D341Med (cell line): ENCODE measurements around the gene CAMK2B.
A peak's percentile ranks its signal among the peaks of the same experiment; 100 is the strongest.

Experiments
- DNase-seq: peaks from one replicate; pipeline ENCODE4 v3.0.0; 2012; ENCODE audit warnings: low spot score

The CAMK2B gene

DNA sequence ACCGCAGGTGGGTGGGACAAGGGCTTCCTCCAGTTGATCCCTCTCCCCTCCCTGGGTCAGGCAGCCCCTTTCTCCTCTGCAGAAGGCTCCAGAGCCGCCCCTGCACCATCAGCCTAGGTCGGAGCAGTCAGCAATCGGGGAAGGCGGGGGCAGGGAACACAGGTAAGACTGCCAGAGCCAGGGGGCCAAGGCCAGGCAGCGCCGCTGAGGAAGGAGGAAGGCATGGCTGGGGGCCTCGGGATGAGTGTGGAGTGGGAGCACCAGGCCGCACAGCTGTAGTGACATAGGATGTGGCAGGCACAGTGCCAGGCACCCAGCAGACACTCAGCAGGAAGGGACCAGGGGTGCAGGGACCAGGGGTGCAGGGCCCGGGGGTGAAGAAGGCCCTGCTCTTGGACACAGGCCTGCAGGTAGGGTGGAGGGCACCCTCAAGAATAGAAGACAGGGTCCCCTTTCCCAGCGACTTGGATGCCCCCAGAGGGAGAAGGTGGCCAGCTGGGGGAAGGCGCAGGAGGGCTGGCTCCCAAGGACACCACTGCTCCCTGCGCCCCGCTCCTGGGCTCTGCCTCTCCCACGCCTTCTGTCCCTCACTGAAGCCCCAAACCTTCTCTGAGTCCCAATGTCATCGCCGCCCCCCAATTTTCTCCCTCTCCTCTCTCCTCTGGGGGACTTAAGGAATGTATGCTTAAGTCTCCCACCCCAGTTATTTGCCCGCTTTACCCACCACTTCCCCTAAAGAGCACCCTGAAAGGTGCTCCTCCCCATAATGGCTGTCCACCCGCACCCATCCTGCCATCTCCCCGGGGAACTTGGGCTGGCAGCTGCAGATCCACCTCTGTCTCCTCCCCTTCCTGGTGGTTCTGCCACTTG, 38.5 kb downstream of the CAMK2B start:
- DNase-seq, result peak; percentile 18

DNA sequence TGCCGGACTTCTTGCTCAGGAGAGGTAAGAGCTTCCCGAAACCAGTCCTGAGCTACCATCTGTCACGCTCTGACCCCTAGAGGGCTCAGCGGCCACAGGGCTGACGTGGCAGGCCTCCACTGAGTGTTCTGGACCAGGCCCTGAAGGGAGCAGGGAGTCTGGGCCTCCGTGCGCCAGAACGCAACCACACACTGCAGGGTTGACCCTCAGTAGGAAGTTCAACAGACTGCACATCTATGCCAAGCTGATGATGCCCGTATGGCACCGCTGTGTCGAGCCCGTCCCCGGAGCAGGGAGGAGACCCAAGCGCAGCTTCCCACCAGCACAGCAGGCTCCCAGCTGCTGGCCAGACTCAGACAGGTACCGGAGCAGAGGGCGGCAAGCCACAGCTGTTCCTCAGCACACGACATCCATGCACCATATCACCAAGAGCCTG, 39.2 kb downstream of the CAMK2B start:
- DNase-seq, result no peak

DNA sequence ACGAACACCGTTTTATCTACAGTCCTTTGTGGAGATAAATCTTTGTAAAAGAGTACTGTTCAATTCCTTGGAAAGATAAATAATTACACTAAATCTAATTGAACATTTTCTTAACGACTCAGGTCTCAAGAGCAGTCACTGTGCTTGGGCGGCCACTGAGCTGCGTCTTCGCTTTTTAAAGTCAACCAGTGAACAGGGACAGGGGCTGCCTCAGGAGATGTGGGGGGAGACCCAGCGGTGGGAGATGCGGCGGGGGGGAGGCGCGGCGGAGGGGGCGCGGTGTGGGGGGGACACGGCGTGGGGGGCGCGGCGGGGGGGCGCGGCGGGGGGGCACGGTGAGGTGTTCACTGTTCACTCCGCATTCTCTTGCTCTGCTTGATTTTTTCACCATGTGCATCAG, 39.8 kb downstream of the CAMK2B start:
- peak; percentile 25 for DNase-seq

DNA sequence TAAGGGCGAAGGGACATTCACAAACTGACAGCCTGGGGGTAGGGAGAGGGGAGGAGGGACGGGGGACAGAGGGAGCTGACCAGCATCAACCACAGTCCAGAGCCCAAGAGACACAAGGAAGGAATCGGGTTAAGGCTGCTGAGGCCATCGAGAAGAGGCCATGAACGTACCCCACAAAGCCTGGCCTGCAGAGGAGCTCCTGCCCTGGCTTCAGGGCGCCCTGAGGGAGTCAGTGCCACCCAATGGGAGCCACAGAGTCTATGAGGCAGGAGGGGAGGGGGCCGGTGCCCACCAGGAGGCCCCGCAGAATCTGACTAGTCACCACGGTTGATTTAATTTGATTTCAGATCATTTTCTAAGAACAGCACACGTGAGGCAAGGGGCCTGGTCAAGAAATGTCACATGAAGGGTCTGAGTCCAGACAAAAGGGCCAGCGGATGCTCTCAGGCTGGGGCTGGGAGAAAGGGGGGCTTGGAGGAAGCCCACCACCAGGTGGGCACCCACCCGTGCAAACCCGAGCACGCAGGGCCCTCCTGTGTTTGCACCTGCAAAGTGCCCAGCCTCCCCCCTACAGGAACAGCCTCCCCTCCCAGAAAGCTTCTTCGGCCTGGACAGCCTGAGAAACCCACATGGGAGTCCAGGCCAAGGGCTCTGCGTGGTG, 40.4 kb downstream of the CAMK2B start:
- peak; percentile 32 for DNase-seq

DNA sequence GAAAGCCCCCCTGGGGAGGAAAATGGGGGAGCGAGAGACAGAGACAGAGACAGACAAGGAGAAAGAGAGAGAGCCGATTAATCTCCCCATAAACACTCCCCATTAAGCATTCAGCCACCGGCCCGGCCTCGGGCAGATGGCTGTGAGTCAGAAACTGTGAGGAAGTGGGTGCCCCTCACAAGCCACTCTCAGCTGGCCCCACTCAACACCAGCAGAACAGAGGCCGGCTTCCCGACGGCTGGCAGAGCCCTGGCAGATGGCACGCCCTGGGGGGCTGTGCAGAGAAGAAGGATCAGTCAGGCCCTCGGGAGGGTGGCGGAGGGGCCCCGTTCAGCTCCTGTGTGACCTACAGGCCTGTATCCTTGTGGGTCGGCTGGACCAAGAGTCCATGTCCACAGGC, 41.2 kb downstream of the CAMK2B start:
- DNase-seq, result peak; percentile 59

DNA sequence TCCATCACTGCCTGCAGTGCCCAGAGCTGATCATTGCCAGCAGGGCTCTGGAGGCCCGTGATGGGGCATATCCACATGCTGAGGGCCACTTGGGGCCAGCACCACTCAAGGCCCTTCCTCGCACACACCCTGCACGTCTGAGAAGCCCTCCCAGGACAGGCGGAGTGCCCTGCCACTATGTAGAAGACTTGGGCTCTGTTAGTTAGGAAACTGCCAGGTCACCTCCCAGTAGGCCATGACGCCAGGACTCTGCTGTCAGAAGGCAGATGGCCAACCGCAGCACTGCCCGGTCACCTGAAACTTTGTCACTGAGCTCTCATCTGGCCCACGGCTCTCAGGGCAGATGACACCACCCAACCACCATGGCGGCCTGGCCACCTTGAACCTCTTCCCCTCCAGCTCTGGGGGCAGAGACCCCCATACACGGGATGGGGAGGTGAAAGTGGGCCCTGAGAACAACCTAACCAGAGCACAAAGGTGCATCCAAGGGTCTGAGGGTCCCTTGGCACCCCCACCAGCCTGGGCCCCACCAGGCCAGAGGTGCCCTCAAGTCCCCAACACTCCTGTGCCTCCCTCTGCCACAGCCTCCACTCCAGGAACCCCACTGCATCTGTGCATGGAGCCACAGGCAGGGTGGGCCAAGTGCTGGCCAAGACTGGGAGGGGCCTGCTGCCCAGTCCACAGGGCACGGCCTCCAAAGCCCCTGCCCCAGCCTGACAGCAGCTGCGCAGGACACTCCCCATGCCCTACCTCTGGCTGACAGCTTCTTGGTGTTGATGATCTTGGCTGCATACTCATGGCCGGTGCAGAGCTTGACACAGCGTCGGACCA, 41.8 kb downstream of the CAMK2B start:
- peak; percentile 33 for DNase-seq

DNA sequence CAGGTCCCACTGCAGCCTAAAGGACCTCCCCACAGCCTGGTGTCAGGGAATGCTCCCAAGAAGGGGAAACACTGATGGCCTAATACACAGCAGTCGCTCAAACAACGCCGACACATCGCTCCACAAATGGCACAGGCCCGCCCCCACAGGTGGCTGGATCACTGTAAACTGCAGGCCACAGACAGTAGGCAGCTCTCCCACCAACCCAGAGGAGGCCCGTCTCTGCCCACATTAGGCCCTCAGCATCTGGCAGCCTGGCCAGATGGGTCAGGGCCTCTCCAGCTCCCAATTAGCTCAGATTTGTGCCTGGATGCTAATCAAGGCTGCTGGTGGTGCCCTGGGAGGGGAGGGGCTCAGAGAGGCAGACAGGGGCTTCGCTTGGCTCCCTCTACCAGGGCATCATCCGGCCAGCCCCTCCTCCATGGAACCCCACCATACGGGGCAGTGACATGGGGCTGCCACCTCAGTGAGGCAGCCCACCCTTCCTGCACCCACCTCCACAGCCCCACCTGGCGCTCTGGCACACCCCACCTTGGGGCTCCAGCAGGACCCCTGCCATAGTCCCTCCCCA, 42.7 kb downstream of the CAMK2B start:
- DNase-seq, result peak; percentile 28

DNA sequence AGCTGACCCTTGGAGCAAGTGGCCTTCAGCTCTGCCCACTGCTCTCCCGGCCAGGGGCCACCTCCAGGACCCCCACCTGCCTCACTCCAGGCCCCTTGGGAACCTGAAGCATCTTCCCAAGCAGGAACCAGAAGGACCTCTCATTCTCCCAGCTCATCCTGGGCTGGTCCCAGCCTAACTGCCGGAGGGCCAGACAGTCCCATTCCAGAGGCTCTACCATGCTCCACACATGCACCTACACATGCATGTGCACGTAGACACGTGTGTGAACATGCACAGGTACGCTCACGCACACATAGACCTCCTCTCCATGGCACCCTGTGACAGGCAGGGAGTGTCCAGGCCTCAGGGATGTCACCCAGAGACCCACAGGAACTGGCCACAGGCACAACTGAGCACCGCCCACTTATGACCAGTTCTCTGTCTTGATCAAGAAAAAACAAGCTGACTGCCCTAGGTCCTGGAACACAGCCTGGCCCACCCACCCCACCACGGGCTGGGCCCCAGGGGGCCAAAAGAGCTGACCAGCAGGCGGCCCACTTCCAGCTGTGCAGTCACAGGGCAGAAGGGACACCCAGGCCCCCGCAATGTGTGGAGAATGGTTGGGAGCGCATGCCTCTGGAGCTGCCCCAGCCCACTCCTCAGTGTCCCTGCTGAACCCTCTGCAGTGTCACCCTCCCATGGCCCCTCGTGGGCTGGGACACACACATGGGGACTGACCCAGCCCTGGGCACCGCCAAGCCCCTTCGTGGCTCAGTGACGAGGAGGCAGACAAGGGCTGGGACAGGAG, 43.4 kb downstream of the CAMK2B start:
- peak; percentile 20 for DNase-seq

DNA sequence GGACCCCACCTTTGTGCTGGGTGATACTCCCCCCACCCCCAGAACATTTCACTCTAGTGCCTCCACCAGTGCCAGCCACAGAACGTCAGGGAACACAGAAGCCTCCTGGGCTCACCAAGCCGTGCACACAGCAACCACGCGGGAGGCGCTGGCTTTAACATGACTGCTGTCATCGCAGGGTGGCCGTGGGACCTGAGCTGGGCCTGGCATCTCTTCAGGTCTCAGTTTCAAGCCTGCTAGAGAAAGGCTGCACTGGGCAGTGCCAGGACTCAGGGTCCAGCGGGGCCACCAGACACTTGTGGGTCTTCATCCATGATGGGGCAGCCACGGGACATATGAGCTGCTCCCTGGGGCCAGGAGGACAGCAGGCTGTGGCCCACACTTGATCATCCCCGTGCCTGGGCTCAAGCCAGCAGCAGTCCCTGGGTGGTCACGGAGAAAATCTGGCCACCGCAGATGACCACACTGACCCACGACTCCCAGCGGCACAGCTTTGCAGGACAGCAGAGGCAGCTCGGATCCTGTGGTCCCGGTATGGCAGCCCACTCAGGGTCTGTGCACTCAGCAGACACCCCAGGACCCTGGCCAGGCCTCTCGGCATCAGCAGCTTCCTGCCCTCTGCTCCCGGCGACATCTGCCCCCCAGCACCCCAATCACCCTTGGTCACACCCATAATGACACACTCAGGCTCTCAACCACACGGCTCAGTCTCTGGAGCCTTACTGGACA, 44.2 kb downstream of the CAMK2B start:
- peak; percentile 26 for DNase-seq

DNA sequence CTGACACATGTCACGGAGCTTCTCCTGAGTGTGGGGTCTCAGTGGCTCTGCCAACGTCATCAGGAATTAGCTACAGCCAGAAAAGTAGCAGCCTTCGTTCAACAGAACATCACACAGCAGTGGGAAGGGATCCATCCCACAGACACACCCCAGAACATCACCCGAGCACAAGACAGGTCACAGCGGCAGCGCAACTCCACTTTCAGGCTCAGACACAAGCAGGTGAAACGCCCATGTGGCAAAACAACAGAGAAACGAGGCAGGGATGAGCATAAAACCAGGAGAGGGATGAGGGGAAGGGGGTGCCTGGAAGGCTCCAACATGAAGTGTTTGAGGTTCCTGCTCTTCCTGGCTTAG, 44.8 kb downstream of the CAMK2B start:
- DNase-seq, result peak; percentile 10

DNA sequence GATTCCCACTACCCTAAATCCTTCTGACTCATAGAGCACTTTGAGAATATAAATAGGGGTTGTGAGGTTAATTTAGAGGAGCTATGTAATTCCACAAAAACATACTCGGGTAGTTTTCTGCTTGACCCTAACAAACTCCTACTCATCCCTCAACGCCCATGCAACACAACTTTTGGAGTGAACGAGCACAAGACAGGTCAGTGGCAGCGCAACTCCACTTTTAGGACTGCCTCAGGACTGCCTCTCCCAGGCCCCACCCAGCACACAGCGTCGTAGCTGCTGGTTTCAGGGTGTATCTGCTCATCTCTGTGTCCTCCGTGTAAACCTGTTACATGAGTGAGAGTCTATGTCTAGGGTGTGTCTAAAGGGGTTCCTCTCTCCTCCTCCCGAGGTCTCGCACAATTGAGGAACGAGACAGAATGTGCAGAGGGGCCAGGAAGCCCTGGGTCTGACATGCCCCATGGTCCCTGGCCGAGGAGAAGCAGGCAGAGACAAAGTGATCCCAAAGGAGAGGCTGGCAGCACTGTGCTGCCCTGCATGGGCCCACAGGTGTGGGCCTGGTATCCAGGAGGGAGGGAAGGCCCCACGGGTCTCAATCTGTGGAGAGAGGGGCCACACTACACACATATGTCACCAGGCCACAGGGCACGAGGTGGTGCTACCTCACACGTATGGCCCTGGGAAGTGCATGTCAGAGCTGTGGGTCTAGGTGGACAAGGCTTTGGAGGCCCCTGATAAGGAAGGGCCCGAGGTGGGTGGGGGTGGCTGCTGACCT, 45.5 kb downstream of the CAMK2B start:
- DNase-seq, result peak; percentile 10

DNA sequence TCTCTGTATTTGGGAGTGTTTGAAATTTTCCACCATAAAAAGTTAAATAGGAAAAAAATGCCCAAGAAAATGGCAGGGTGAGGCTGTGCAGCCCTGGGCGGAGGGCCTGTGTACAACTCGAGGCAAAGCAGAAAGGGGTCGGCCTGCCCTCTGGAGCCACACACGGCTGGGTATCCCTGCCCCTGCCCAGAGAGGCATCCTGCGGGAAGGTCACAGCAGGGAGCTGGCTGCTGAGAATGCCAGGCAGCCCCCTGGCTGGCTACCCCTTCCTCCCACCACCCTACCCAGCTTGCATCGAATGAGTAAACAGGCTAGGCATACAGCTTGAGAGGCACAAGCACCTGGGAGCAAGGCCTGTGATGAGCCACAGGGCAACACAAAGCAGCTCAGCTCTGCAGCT, 46.1 kb downstream of the CAMK2B start:
- DNase-seq, result peak; percentile 17

DNA sequence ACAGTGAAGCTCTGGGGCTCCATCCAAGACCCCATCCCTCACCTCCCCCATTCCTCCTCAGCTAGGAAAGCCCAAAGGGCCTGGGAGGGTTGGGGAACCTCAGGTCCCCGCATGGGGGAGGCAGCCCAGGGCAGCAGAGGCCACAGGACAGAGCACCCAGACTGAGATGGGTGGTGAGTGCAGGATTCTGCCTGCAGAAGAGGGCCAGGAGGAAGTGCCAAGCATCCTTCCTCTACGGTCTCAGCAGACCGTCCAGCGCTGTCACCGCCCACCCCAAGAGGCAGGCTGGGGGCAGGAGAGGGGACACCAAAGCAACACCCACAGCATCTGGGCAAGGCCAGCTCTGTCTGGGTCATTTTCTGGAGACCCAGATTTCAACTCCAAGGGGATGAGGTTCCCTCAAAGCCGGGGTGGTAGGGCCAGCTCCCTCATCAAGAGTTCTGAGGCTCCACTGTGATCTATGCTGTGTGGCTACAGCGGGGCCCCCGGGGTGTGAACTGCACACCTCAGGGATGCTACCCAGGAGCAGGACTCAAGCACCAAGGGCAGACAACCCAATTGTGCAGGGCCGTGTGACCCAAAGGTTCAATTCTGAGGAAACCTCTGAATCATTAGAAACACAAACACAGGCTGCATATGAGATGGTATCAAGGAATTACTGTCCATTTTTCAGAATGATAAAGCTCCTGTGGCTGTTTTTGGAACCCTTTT, 46.8 kb downstream of the CAMK2B start:
- DNase-seq, result no peak

DNA sequence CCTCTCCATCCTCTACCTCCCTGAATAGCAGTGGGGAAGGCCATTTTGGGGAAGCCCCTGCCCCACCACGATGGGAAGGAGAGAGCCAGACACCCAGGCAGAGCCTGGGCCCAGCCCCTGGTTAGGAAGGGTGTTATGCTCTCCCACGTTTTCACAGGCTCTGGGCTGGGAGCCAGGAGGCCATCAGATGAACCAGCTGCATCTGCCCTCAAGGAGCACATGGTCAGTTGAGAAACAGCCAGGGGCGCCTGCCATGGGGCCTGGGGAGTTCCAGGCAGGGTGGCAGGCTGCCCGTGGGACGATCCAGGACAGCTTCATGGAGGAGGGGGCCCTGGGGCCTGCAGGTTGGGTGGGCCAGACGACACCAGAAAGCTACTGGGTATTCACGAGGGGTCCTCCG, 47.5 kb downstream of the CAMK2B start:
- DNase-seq, result no peak

DNA sequence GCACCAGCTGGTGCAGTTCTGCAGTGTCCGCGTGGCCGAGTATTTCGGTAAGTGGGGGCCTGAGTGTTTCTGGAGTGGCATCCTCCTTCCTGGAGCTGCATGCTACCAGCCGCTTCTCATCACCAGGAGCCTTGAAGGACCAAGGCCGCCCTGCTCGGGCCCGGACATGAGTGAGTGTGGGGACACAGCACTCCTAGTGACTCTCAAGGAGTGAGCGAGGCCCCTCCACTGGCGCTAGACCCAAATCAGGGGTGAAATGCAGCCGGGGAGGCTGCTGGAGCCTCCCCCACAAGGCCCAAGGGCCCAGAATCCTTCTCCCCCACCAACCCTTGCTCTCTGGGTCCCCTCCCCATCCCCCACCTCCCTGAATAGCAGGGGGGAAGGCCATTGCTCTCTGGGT, 48.0 kb downstream of the CAMK2B start:
- DNase-seq, result no peak

DNA sequence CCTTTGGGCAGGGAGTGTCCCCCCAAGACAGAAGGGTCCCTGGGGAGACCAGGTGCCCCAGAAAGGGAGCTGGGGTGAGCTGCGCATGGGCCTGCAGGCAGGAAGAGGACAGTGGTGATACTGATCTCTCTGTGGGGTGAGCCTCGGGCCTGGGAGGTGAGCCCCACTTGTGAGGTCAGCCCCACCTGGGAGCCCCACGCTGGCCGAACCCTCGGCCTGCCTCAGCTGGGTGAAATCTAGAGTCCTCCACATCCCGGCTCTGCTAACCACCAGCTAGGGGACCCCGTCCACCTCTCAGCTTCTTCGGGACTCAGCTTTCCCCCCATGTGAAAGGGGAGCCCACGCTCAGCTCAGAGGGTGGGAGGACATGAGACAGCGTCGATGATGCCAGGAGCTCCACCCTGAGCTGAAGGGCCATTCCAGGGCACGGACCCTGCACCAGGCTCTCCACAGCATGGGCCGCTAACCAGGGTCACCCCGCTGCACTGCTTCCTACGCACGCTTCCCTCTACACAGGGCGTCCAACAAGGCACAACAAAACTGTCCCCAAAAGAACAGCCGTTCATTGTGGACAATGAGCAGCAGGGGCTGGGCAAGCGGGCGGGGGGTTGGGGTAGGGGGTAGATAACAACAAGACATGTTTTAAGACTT, 48.7 kb downstream of the CAMK2B start:
- DNase-seq, result no peak

DNA sequence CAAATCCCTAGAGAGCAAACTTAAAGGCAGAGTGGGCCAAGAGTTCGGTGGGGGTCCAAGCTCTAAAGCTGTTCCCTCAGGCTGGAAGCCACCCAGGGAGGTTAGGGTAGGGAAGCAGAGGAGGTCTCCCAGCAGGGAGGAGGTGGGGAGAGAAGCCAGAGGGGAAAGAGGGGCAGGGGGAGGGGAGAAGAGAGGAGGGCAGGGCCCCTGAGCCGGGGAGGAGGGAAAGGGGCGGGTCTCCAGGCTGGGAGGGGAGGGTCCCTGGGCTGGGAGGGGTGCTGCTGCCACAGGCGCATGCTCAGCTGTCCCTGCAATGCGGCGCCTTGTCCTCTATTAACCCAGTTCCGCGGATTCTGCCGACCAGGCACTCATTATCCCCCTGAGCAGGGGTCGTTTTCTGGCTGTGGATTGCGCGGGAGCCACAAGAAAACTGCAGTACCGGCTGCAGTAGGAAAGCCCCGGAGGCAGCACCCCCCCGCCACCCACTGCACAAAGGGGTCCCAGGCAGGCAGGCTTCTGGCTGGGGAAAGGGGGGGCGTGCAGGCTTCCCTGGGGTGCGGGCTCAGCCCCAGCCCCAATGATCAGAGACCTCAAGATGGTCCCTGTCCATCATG, 49.3 kb downstream of the CAMK2B start:
- DNase-seq, result no peak

DNA sequence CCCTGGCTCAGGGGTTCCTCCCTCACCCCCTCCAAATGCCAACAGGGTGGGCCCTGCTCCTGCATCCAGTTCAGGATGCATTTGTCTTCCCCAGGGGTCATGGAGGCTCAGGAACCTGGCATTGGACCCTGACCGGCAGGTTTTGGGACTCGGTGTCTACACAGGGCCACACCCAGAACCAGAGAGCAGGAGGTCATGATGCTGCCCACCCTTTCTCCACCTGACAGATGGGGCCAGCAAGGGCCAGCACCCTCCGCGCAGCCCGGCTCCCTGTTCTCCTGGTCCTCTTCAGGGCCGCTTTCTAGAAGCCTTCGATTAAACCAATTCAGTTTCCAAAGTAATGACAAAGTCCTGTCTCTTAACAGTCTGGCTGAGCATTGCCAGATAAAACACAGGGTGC, 50.2 kb downstream of the CAMK2B start:
- DNase-seq, result no peak

DNA sequence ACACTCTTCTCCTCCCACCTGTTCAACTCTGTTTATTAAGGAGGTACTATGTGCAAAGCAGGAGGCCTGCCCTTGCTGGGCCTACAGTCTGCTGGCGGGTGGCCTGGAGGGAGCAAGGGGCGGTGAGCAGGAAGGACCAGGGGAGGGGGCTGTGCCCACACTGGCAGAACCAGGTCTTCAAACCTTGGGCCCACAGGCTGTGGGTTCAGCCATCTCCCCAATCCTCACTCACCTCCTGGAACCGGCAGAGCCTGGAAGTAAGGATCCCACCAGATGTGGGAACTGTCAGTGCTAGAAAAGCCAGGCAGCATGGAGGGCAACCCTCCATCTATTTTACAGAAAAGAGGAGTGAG, 50.8 kb downstream of the CAMK2B start:
- DNase-seq, result no peak
